UCSD-AML1 (cell line): ENCODE results near the gene AMZ1.
"Not testable (repeated sequence)": the region's sequence is repeated elsewhere in the genome, so short reads cannot be mapped to it uniquely, and the experiment has no call there.

Experiments
- DNase-seq: peaks from one replicate; lab custom pipeline; 2025; ENCODE audit not compliant: unreplicated experiment; lab: John Stamatoyannopoulos, UW

Gene AMZ1

GRCh38 chr7:2737771-2738540 is 50.0 kb downstream of the AMZ1 start:
- peak; percentile 19 for DNase-seq

GRCh38 chr7:2738766-2739549 is 51.0 kb downstream of the AMZ1 start:
- no peak for DNase-seq

- not testable (repeated sequence) for DNase-seq
Measured at GRCh38 chr7:2743523-2744185, 55.7 kb downstream of the AMZ1 start.

GRCh38 chr7:2748684-2749083 is 60.7 kb downstream of the AMZ1 start:
- DNase-seq = not testable (repeated sequence)

GRCh38 chr7:2750004-2750407 is 62.0 kb downstream of the AMZ1 start:
- no peak for DNase-seq

- no peak for DNase-seq
Measured at GRCh38 chr7:2751086-2751485, 63.1 kb downstream of the AMZ1 start.

- no peak for DNase-seq
Measured at GRCh38 chr7:2753148-2753547, 65.1 kb downstream of the AMZ1 start.

GRCh38 chr7:2754086-2754485 is 66.1 kb downstream of the AMZ1 start:
- no peak for DNase-seq

GRCh38 chr7:2754912-2755311 is 66.9 kb downstream of the AMZ1 start:
- no peak for DNase-seq

- no peak for DNase-seq
Measured at GRCh38 chr7:2755531-2755930, 67.5 kb downstream of the AMZ1 start.

GRCh38 chr7:2757361-2757903 is 69.4 kb downstream of the AMZ1 start:
- DNase-seq = no peak

- peak; percentile 21 for DNase-seq
Measured at GRCh38 chr7:2757904-2758672, 70.1 kb downstream of the AMZ1 start.

- DNase-seq = no peak
Measured at GRCh38 chr7:2758673-2759616, 70.9 kb downstream of the AMZ1 start.

GRCh38 chr7:2759736-2760097 is 71.7 kb downstream of the AMZ1 start:
- DNase-seq = no peak

- peak; percentile 35 for DNase-seq
Measured at GRCh38 chr7:2760098-2760889, 72.3 kb downstream of the AMZ1 start.

GRCh38 chr7:2761131-2761624 is 73.2 kb downstream of the AMZ1 start:
- no peak for DNase-seq

GRCh38 chr7:2761801-2762497 is 73.9 kb downstream of the AMZ1 start:
- DNase-seq = no peak

- no peak for DNase-seq
Measured at GRCh38 chr7:2763597-2763996, 75.6 kb downstream of the AMZ1 start.
